ENCODE results near the gene AGRN.

AGRN gene

GRCh38 chr1:1047407-1047806 lies 27.5 kb downstream of the AGRN start:
- Histone ChIP-seq H3K36me3 (ENCODE audit: control insufficient read depth, insufficient read depth, low read length) (peaks cover 16% of the 10 kb centered on the region), H3K9me3 (ENCODE audit: control insufficient read depth, low read length) (no peaks in the 10 kb centered on the region), H3K27ac (ENCODE audit: insufficient read depth, low read depth, low read length, poor library complexity, severe bottlenecking) (no peak overlapping the region), H3K4me1 (ENCODE audit: control insufficient read depth, insufficient read depth, low read length) (no peaks in the 10 kb centered on the region), H3K27me3 (ENCODE audit: control insufficient read depth, insufficient read depth, low read length, poor library complexity, severe bottlenecking) (no peaks in the 10 kb centered on the region), H3K4me3 (ENCODE audit: insufficient read depth, low read depth, low read length) (no peak overlapping the region)
- WGBS, 2 experiments: 96% methylated on average over 19 of the region's 19 CpGs

DNA sequence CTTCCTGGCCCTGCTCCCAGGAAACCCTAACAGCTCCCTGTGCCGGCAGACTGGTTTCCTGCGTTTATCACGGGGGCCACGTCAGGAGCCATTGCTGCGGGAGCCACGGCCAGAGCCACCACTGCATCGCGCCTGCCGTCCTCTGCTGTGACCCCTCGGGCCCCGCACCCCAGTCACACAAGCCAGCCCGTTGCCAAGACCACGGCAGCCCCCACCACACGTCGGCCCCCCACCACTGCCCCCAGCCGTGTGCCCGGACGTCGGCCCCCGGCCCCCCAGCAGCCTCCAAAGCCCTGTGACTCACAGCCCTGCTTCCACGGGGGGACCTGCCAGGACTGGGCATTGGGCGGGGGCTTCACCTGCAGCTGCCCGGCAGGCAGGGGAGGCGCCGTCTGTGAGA lies 28.0 kb downstream of the AGRN start:
- WGBS, 2 experiments: 95 to 97% methylated on average over 25 of the region's 25 CpGs

GRCh38 chr1:1048765-1049164 lies 28.8 kb downstream of the AGRN start:
- Histone ChIP-seq H3K36me3 (ENCODE audit: control insufficient read depth, insufficient read depth, low read length) (peaks cover 16% of the 10 kb centered on the region), H3K27me3 (ENCODE audit: control insufficient read depth, insufficient read depth, low read length, poor library complexity, severe bottlenecking) (no peaks in the 10 kb centered on the region), H3K27ac (ENCODE audit: insufficient read depth, low read depth, low read length, poor library complexity, severe bottlenecking) (no peak overlapping the region), H3K4me1 (ENCODE audit: control insufficient read depth, insufficient read depth, low read length) (no peaks in the 10 kb centered on the region), H3K9me3 (ENCODE audit: control insufficient read depth, low read length) (no peaks in the 10 kb centered on the region), H3K4me3 (ENCODE audit: insufficient read depth, low read depth, low read length) (no peak overlapping the region)
- 93 to 94% methylated on average over 20 to 26 of the region's 28 CpGs for WGBS, 2 experiments

More for the DNA sequence above, 28.0 kb downstream of the AGRN start:
- Histone ChIP-seq H3K36me3 (ENCODE audit: control insufficient read depth, insufficient read depth, low read length) (peaks cover 16% of the 10 kb centered on the region), H3K9me3 (ENCODE audit: control insufficient read depth, low read length) (no peaks in the 10 kb centered on the region), H3K27me3 (ENCODE audit: control insufficient read depth, insufficient read depth, low read length, poor library complexity, severe bottlenecking) (no peaks in the 10 kb centered on the region), H3K4me3 (ENCODE audit: insufficient read depth, low read depth, low read length) (no peak overlapping the region), H3K27ac (ENCODE audit: insufficient read depth, low read depth, low read length, poor library complexity, severe bottlenecking) (no peak overlapping the region), H3K4me1 (ENCODE audit: control insufficient read depth, insufficient read depth, low read length) (no peaks in the 10 kb centered on the region)

GRCh38 chr1:1049318-1050165 lies 29.6 kb downstream of the AGRN start:
- H3K27me3 ChIP-seq (ENCODE audit: control insufficient read depth, insufficient read depth, low read length, poor library complexity, severe bottlenecking): no peaks in the 10 kb centered on the region
- H3K9me3 ChIP-seq (ENCODE audit: control insufficient read depth, low read length): no peaks in the 10 kb centered on the region
- no peaks in the 10 kb centered on the region for H3K4me1 ChIP-seq (ENCODE audit: control insufficient read depth, insufficient read depth, low read length)
- no peak overlapping the region for H3K27ac ChIP-seq (ENCODE audit: insufficient read depth, low read depth, low read length, poor library complexity, severe bottlenecking)
- no peak overlapping the region for H3K4me3 ChIP-seq (ENCODE audit: insufficient read depth, low read depth, low read length)
- 95 to 96% methylated on average over 57 of the region's 57 CpGs for WGBS, 2 experiments
- H3K36me3 ChIP-seq (ENCODE audit: control insufficient read depth, insufficient read depth, low read length): peaks cover 22% of the 10 kb centered on the region

DNA sequence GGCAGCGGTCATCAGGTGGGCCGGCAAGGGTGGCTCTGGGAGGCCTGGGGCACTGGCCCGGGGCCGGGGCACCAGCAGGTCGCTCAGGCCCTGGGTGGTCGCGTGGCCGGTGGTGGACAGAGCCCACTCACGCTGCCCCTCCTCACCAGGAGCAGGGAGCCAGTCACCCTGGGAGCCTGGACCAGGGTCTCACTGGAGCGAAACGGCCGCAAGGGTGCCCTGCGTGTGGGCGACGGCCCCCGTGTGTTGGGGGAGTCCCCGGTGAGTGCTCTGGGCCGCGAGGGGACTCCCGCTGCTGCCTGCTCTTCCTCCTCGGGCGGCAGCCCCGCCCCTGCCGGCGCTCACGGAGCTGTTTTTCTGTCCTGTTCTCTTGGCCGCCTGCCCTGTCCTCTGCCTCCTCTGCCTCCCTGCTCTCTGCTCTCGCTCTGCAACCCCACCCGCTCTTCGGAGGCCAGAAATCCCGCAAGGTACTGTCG lies 30.7 kb downstream of the AGRN start:
- Histone ChIP-seq H3K36me3 (ENCODE audit: control insufficient read depth, insufficient read depth, low read length) (peaks cover 22% of the 10 kb centered on the region), H3K27me3 (ENCODE audit: control insufficient read depth, insufficient read depth, low read length, poor library complexity, severe bottlenecking) (no peaks in the 10 kb centered on the region), H3K27ac (ENCODE audit: insufficient read depth, low read depth, low read length, poor library complexity, severe bottlenecking) (no peak overlapping the region), H3K4me3 (ENCODE audit: insufficient read depth, low read depth, low read length) (no peak overlapping the region), H3K4me1 (ENCODE audit: control insufficient read depth, insufficient read depth, low read length) (no peaks in the 10 kb centered on the region), H3K9me3 (ENCODE audit: control insufficient read depth, low read length) (no peaks in the 10 kb centered on the region)
- WGBS, 2 experiments: 94 to 96% methylated on average over 32 of the region's 32 CpGs

DNA sequence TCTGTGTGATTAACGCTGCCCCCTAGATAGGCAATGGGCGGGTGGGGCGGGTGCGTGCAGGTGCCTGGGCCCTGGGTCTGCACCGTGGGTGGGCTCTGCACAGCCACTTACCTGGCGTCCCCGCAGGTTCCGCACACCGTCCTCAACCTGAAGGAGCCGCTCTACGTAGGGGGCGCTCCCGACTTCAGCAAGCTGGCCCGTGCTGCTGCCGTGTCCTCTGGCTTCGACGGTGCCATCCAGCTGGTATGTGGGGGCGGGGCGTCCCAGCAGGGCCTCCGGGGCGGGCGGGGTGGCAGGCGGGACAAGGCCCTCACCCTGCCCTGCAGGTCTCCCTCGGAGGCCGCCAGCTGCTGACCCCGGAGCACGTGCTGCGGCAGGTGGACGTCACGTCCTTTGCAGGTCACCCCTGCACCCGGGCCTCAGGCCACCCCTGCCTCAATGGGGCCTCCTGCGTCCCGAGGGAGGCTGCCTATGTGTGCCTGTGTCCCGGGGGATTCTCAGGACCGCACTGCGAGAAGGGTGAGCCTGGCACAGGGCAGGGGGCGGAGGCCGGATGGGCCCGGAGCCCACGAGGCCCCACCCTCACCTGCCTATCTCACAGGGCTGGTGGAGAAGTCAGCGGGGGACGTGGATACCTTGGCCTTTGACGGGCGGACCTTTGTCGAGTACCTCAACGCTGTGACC lies 31.3 kb downstream of the AGRN start:
- Histone ChIP-seq H3K4me3 (ENCODE audit: insufficient read depth, low read depth, low read length) (no peak overlapping the region), H3K9me3 (ENCODE audit: control insufficient read depth, low read length) (no peaks in the 10 kb centered on the region), H3K36me3 (ENCODE audit: control insufficient read depth, insufficient read depth, low read length) (peaks cover 22% of the 10 kb centered on the region), H3K4me1 (ENCODE audit: control insufficient read depth, insufficient read depth, low read length) (no peaks in the 10 kb centered on the region), H3K27me3 (ENCODE audit: control insufficient read depth, insufficient read depth, low read length, poor library complexity, severe bottlenecking) (no peaks in the 10 kb centered on the region), H3K27ac (ENCODE audit: insufficient read depth, low read depth, low read length, poor library complexity, severe bottlenecking) (no peak overlapping the region)
- WGBS, 2 experiments: 93 to 94% methylated on average over 46 of the region's 46 CpGs

GRCh38 chr1:1052003-1052840 lies 32.3 kb downstream of the AGRN start:
- peaks cover under 1% of the 10 kb centered on the region for H3K27me3 ChIP-seq (ENCODE audit: control insufficient read depth, insufficient read depth, low read length, poor library complexity, severe bottlenecking)
- H3K4me1 ChIP-seq (ENCODE audit: control insufficient read depth, insufficient read depth, low read length): no peaks in the 10 kb centered on the region
- H3K4me3 ChIP-seq (ENCODE audit: insufficient read depth, low read depth, low read length): no peak overlapping the region
- H3K36me3 ChIP-seq (ENCODE audit: control insufficient read depth, insufficient read depth, low read length): peaks cover 22% of the 10 kb centered on the region
- WGBS, 2 experiments: 96% methylated on average over 29 of the region's 29 CpGs
- no peaks in the 10 kb centered on the region for H3K9me3 ChIP-seq (ENCODE audit: control insufficient read depth, low read length)
- H3K27ac ChIP-seq (ENCODE audit: insufficient read depth, low read depth, low read length, poor library complexity, severe bottlenecking): no peak overlapping the region

GRCh38 chr1:1053022-1053421 lies 33.1 kb downstream of the AGRN start:
- Histone ChIP-seq H3K27ac (ENCODE audit: insufficient read depth, low read depth, low read length, poor library complexity, severe bottlenecking) (no peak overlapping the region), H3K36me3 (ENCODE audit: control insufficient read depth, insufficient read depth, low read length) (peaks cover 19% of the 10 kb centered on the region), H3K4me1 (ENCODE audit: control insufficient read depth, insufficient read depth, low read length) (peaks cover 2% of the 10 kb centered on the region), H3K9me3 (ENCODE audit: control insufficient read depth, low read length) (no peaks in the 10 kb centered on the region), H3K27me3 (ENCODE audit: control insufficient read depth, insufficient read depth, low read length, poor library complexity, severe bottlenecking) (peaks cover 9% of the 10 kb centered on the region), H3K4me3 (ENCODE audit: insufficient read depth, low read depth, low read length) (no peak overlapping the region)
- 94 to 96% methylated on average over 15 of the region's 15 CpGs for WGBS, 2 experiments

- Histone ChIP-seq H3K27me3 (ENCODE audit: control insufficient read depth, insufficient read depth, low read length, poor library complexity, severe bottlenecking) (peaks cover 15% of the 10 kb centered on the region), H3K27ac (ENCODE audit: insufficient read depth, low read depth, low read length, poor library complexity, severe bottlenecking) (no peak overlapping the region), H3K4me3 (ENCODE audit: insufficient read depth, low read depth, low read length) (no peak overlapping the region), H3K4me1 (ENCODE audit: control insufficient read depth, insufficient read depth, low read length) (peaks cover 8% of the 10 kb centered on the region), H3K36me3 (ENCODE audit: control insufficient read depth, insufficient read depth, low read length) (peaks cover 19% of the 10 kb centered on the region), H3K9me3 (ENCODE audit: control insufficient read depth, low read length) (no peaks in the 10 kb centered on the region)
- WGBS, 2 experiments: 96% methylated on average over 18 of the region's 18 CpGs
These were observed 33.8 kb downstream of the AGRN start for GRCh38 chr1:1053682-1054081.
